Mesenteric fat pad (tissue), 1 donor: ENCODE measurements around the gene SIRT4. TPM values are rescaled to one million over a fixed set of nuclear protein-coding genes. Genes with fewer than 3 reads are reported as not detected.
"Not testable (repeated sequence)": the region's sequence is repeated elsewhere in the genome, so short reads cannot be mapped to it uniquely, and the experiment has no call there.

Experiments used
- DNase-seq: peaks from one replicate; pipeline ENCODE4 v3.0.0-alpha.2; 2020; ENCODE audit warnings: low spot score
- long read RNA-seq: library from polyadenylated mRNA; unstranded; transcript quantifications from one replicate; pipeline ENCODE4 v2.0.0, GENCODE V29; 2020
- total RNA-seq: library from RNA; stranded (reverse); fragmentation: NEBNext Ultra II Directional; extraction: Animal tissue kit (Norgen Biotek cat#: 25700); gene quantifications from one replicate; pipeline ENCODE4 v1.2.1, GENCODE V29; 2021
- donor health status: DM: yes; HTN: yes; CAD: no.

The SIRT4 gene, protein sequence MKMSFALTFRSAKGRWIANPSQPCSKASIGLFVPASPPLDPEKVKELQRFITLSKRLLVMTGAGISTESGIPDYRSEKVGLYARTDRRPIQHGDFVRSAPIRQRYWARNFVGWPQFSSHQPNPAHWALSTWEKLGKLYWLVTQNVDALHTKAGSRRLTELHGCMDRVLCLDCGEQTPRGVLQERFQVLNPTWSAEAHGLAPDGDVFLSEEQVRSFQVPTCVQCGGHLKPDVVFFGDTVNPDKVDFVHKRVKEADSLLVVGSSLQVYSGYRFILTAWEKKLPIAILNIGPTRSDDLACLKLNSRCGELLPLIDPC
- total RNA-seq: 1.6 TPM
- long read RNA-seq, partial matches to known transcripts: 0 of 1 reads
- long read RNA-seq, other reads (novel, unspliced or antisense): 1 of 1 reads

GRCh38 chr12:120301962-120302815 is at the start of gene SIRT4:
SIRT4 (plus strand) TSS chr12:120302321; CDS start chr12:120303562, 1,241 bp downstream.
- DNase-seq: no peak

GRCh38 chr12:120253313-120253712 is 48.8 kb upstream of the SIRT4 start:
- DNase-seq: not testable (repeated sequence)

- DNase-seq: no peak
These were observed 47.3 kb upstream of the SIRT4 start for GRCh38 chr12:120254809-120255208.

- DNase-seq: no peak
These were observed 44.9 kb upstream of the SIRT4 start for GRCh38 chr12:120257041-120257821.

DNA sequence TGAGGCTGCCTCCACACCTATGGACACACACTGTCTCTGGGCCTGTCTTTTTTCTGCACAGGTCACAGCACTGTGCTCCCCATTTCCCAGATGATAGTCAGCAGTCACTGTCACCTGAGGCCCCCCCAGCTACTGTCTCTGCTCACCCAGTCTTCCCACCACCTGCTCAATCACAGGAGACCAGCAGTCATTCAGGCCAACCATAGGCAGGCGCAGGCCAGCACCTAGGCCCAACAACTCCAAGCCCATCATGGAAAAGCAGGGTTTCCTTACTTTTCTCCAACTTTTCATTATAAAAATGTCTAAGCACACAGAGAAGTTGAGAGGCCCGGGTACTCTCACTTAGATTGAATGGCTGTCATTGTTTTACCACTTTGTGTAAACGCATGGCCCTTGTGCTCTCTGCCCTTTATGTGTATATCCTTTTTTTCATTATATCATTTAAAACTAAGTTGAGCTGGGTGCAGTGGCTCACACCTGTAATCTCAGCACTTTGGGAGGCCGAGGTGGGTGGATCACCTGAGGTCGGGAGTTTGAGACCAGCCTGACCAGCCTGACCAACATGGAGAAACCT is 43.7 kb upstream of the SIRT4 start:
- DNase-seq: no peak

DNA sequence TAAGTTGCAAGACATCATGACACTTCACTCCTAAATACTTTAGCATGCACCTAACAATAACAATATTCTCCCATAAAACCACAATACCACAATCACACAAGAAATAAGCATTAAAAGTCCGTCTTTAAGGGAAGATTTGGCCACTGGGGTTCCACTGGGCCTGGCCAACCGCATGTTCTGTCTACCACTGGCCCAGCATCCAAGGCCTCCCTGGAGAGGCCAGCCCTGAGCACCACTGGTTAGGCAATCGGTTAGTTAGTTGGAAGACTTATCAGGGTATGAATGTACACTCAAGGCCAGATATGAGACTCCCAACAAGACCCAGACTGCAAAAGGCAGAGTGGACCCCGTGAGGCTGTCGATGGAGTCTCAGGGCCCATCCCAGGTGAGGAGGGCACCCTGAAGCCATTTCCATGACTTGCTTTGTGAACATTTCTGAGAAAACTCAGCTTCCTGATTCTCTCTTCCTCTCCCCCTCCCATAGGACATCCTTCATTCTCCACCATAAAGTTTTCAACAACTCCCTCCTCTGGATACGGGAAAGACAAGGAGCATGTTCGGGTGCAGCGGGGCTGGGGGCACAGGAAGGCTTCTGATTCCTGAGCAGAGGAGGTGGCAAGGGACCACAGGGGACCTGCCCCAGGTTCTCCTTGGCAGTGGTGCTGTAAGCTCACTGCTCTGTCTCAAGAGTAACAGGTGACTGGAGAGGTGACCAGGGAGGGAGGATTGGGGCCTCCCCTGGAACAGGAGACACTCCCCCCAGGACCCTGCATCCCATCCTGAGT is 42.5 kb upstream of the SIRT4 start:
- no peak for DNase-seq

DNA sequence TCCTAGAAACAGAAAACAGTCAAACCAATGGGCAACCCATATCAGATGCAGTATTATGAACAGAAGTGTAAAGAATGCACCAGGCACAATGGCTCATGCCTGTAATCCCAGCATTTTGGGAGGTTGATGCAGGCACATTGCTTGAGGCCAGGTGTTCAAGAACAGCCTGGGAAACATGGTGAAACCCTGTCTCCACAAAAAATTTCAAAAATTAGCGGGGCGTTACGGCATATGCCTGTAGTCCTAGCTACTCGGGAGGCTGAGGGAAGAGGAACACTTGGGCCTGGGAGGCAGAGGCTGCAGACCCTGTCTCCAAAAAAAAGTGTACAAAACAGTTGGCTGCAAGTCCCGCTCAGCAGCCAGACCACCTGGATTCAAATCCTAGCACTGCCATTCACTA is 41.5 kb upstream of the SIRT4 start:
- no peak for DNase-seq

DNA sequence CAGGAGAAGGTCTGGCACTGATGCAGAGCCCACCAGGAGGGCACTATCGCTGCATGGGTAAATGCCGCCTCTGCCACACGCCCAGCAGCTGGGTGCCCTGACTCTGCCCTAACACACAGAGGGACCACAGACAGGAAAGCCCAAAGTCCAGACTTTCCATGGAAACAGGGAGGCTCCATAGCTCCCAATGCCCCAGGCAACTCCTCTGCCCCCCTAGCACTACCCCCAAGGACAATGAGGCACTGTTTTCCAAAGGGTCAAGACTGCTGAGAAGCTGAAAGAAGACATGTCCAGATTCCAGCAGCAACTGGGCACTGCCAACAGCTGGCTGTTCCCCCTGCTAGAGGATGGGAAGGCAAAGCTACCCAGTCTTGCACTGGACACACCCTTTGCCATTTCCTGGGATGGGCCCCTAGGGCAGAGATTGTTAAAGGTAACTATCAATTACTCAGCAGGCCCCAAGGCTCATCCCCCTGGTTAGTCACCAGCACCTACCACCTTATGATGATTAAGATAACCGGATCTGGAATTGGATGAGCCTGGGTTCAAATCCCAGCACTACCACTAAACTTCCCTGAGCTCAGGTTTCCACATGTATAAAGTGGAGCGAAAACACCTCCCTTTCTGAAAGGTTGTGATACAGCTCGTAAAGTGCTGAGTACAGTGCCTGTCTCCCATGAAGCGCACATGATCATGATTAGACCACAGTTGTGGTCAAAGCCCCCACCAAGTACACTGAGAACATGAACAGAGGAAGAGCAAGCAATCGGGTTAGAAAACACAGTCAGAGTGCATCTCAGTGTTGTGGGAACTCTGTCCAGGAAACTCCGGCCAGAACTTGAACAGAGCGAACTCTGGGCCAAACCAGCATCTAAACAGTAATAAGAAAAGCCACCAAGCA is 39.9 kb upstream of the SIRT4 start:
- DNase-seq: no peak

GRCh38 chr12:120262852-120263747 is 39.0 kb upstream of the SIRT4 start:
- no peak for DNase-seq

DNA sequence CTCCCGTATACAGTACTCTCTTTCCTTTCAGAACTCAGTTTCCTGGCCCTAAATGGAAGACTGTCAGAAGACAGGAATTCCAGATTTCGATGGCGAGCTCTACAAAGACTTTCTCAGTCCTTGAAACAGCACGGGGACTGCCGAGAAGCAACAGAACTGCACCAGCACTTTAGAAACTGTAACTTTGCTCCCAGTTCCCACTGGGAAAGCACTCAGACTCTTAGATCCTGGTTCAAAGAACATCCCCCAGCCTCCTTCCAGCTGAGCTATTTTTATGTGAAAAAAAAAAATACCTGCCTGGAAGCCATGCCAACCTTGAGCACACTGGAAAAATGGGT is 38.4 kb upstream of the SIRT4 start:
- no peak for DNase-seq

DNA sequence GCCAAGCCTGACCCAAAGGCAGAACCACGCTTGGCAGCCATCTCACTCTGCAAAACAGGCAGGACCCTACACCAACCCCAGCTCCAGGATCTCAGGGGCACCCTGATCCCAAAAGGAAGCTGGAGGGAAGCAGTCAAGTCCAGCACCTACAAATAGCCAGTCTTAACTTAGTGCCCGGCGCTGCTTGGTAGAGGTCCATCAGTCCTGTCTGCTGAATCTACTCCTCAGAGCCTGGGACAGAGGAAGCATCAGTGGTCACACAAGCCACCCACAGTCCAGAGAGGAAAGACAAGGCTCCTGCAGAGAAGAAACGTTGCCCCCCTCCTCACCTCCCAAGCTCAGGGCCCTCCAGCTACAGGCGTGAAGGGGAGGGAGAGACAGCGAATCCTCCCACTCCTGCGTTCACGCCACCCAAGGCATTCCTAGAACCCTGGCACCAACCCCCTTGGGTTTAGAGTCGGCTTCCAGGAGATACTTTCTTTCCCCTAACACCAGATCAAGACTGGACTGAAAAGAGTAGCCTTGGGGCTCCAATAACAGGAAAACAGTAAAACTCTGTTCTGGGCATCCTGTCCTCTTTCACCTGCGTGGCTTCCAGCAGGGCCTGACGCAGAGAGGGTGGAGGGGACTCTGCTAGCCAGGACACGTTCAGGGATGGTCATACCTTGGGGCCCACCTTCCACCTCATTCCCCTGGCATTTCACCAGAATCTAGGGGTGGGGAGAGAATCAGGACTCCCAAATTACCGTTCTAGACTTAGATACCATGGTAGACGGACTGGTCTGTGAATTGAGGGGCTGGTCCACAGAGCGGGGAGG is 37.8 kb upstream of the SIRT4 start:
- DNase-seq: no peak

DNA sequence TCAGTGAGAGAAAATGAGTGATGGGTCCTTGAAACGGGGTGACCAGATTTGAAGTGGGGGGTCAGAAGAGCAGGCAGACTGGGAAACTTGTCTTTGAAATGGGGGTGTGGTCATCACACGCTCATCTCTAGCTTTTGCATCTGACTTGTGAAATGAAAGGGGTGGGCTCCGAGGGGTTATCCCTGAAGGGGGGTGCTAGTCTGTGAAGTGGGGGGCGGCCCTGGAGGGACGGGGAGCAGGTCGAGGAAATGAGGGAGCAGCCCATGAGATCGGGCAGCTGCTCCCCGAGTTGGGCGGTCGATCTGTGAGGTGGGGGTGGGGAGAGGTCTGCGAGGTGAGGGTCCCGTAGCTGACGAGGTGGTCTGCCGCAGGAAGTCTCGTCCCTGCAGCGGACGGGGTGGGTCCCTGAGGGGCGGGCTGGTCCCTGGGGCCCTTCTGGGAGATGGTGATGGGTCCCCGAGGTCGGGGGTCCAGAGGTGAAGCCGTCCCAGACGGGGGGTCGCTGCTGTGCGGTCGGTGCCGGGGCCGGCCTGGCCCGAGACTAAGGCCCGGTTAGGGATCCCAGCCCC is 37.1 kb upstream of the SIRT4 start:
- no peak for DNase-seq

DNA sequence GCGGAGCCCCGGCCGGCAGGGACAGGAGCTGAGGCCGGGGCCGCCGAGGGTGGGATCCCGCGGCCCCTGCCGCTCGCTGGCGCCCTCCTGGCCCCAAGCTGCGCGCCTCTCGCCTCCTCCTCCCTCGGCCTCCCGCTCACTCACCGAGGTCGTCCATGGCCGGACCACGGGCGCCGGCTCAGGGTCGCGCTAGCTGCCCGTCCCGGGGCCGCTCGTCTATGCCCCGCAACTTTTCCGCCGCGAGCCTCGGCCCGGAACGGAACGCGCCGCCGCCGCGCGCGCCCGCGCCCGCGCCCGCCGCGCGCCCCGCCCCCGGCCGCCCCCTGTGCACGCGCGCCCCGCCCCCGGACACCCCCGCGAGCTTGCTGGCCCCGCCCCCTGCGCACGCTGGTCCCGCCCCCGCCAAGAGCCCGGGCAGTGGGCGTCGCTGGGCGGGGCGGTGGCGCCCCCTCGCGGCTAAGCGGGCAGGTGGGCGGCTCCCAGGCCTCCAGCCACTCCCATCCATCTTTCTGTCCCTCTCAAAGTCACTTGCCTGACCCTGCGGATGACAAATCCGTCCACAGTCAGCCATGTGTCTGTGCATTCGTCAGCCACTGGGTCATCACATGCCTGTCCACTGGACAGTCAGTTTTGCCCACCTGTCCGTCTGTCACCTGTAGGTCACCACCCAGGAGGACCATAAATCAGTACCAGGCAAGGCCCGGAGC is 36.5 kb upstream of the SIRT4 start, which contains the start of gene PXN:
Gene PXN, minus strand, starts transcription at position 258 of the 707 bp plus-strand sequence. Its CDS starts 101 bp downstream, at position 157.
- peak; percentile 97 for DNase-seq

GRCh38 chr12:120266180-120266870 is 35.8 kb upstream of the SIRT4 start:
- no peak for DNase-seq

GRCh38 chr12:120267736-120268135 is 34.4 kb upstream of the SIRT4 start:
- DNase-seq: no peak

- DNase-seq: no peak
These were observed 25.4 kb upstream of the SIRT4 start for GRCh38 chr12:120276734-120277133.
